Upper lobe of right lung (tissue), 1 donor: ENCODE results near the gene AHI1. TPM values are rescaled to one million over a fixed set of nuclear protein-coding genes. Genes with fewer than 3 reads are reported as not detected.

Experiments
- ATAC-seq: fragments of 200-7000 bp; cut with Tn5 transposase; one replicate; pipeline ENCODE4 v1.9.1; 2020; ENCODE audit warnings: mild to moderate bottlenecking, moderate library complexity
- DNase-seq: peaks from one replicate; pipeline ENCODE4 v3.0.0-alpha.2; 2020
- H3K27ac ChIP-seq: fragments of 200-600 bp; one replicate; pipeline ENCODE4 v1.8.0; 2022
- H3K27me3 ChIP-seq: fragments of 200-600 bp; one replicate; pipeline ENCODE4 v1.8.0; 2022; ENCODE audit warnings: mild to moderate bottlenecking
- H3K36me3 ChIP-seq: fragments of 200-600 bp; one replicate; pipeline ENCODE4 v1.8.0; 2022
- H3K4me1 ChIP-seq: fragments of 200-600 bp; one replicate; pipeline ENCODE4 v1.8.0; 2022
- H3K4me3 ChIP-seq: fragments of 200-600 bp; one replicate; pipeline ENCODE4 v1.8.0; 2022; ENCODE audit warnings: mild to moderate bottlenecking
- H3K9me3 ChIP-seq: fragments of 200-600 bp; one replicate; pipeline ENCODE4 v1.8.0; 2022
- intact Hi-C: fragments of 100-400 bp; cut with DNase I; formaldehyde crosslinking; loops from one replicate; pipeline ENCODE4 v1.11.0; 2022
- total RNA-seq: library from RNA; stranded (reverse); fragmentation: NEBNext Ultra II Directional; extraction: Animal tissue kit (Norgen Biotek cat#: 25700); gene quantifications from one replicate; pipeline ENCODE4 v1.2.1, GENCODE V29; 2021
- TF ChIP-seq, protein P1 (sequence below): fragments of 200-600 bp; IDR thresholded peaks from one replicate; pipeline ENCODE4 v1.8.0; 2022; ENCODE audit warnings: antibody characterized with exemption
- donor health status: DM: no; HTN: yes; CAD: no; lungs with severe emphysema.

Gene AHI1
- total RNA-seq, 1 donor from 2014 or later = 33.4 TPM

GRCh38 chr6:135243871-135244796 lies 253.4 kb downstream of the AHI1 start:
- no peak for ATAC-seq
- Histone ChIP-seq H3K4me3 (no peak overlapping the region), H3K36me3 (no peaks in the 10 kb centered on the region), H3K9me3 (no peaks in the 10 kb centered on the region), H3K27ac (no peak overlapping the region), H3K27me3 (no peaks in the 10 kb centered on the region), H3K4me1 (no peaks in the 10 kb centered on the region)
- intact Hi-C loops = no loop called here
- no peak for DNase-seq
- TF ChIP-seq, protein P1, sequence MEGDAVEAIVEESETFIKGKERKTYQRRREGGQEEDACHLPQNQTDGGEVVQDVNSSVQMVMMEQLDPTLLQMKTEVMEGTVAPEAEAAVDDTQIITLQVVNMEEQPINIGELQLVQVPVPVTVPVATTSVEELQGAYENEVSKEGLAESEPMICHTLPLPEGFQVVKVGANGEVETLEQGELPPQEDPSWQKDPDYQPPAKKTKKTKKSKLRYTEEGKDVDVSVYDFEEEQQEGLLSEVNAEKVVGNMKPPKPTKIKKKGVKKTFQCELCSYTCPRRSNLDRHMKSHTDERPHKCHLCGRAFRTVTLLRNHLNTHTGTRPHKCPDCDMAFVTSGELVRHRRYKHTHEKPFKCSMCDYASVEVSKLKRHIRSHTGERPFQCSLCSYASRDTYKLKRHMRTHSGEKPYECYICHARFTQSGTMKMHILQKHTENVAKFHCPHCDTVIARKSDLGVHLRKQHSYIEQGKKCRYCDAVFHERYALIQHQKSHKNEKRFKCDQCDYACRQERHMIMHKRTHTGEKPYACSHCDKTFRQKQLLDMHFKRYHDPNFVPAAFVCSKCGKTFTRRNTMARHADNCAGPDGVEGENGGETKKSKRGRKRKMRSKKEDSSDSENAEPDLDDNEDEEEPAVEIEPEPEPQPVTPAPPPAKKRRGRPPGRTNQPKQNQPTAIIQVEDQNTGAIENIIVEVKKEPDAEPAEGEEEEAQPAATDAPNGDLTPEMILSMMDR = no peak

DNA sequence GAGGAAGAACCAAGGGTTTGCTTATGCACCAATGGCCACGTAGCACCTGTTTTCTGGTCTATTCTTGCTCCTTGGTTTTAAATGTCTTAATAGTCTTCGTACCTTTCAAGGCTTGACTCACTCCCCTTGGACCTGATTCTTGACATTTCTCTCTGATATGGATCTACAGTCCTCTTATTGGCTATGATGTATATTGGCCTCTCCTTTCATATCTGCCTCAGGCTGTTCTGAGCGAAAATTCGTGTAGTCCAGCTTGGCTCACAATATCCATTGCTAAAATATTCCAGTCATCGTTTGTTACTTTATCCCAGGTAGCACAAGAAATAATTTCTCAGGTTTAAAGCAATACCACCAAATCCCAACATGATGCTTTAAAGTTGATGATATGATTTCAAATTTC lies 256.8 kb downstream of the AHI1 start:
- no peaks in the 10 kb centered on the region for H3K4me1 ChIP-seq
- no peak overlapping the region for H3K27ac ChIP-seq
- H3K4me3 ChIP-seq = no peak overlapping the region
- ATAC-seq = no peak
- H3K36me3 ChIP-seq = no peaks in the 10 kb centered on the region
- H3K27me3 ChIP-seq = no peaks in the 10 kb centered on the region
- H3K9me3 ChIP-seq = no peaks in the 10 kb centered on the region
- TF ChIP-seq, protein P1 = no peak
- intact Hi-C loops = no loop called here
- no peak for DNase-seq

DNA sequence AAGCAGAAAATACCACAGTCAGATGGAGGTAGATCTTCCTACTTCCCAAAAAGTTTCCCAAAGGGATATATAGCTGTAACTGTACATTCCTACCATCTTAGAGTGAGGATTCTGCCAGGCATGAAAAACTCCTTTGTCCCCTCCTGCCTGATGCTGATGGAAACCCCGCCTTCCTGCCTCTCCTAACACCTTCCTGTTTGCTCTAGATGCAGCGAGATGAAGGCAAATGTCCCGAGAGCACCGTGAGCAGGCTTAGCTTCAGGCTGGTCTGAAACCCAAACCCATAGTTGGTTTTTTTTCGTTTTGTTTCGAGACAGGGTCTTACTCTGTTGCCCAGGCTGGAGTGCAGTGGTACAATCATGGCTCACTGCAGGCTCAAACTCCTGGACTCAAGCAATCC lies 260.8 kb downstream of the AHI1 start:
- intact Hi-C loops = no loop called here
- no peaks in the 10 kb centered on the region for H3K27me3 ChIP-seq
- no peaks in the 10 kb centered on the region for H3K9me3 ChIP-seq
- ATAC-seq (no peak), DNase-seq (no peak)
- no peak overlapping the region for H3K27ac ChIP-seq
- H3K4me1 ChIP-seq = no peaks in the 10 kb centered on the region
- H3K36me3 ChIP-seq = no peaks in the 10 kb centered on the region
- no peak overlapping the region for H3K4me3 ChIP-seq
- TF ChIP-seq, protein P1 = no peak

- TF ChIP-seq, protein P1 = no peak
- intact Hi-C loops = no loop called here
- no peaks in the 10 kb centered on the region for H3K27me3 ChIP-seq
- ATAC-seq (no peak), DNase-seq (no peak)
- H3K4me3 ChIP-seq = no peak overlapping the region
- H3K36me3 ChIP-seq = no peaks in the 10 kb centered on the region
- H3K4me1 ChIP-seq = no peaks in the 10 kb centered on the region
- H3K27ac ChIP-seq = no peak overlapping the region
- H3K9me3 ChIP-seq = no peaks in the 10 kb centered on the region
Measured at GRCh38 chr6:135236319-135236718, 261.2 kb downstream of the AHI1 start.

- DNase-seq (no peak), ATAC-seq (no peak)
- Histone ChIP-seq H3K4me1 (no peaks in the 10 kb centered on the region), H3K36me3 (no peaks in the 10 kb centered on the region), H3K4me3 (no peak overlapping the region), H3K27ac (no peak overlapping the region), H3K9me3 (no peaks in the 10 kb centered on the region), H3K27me3 (no peaks in the 10 kb centered on the region)
- TF ChIP-seq, protein P1 = no peak
- intact Hi-C loops = no loop called here
Measured at GRCh38 chr6:135235716-135236115, 261.8 kb downstream of the AHI1 start.

DNA sequence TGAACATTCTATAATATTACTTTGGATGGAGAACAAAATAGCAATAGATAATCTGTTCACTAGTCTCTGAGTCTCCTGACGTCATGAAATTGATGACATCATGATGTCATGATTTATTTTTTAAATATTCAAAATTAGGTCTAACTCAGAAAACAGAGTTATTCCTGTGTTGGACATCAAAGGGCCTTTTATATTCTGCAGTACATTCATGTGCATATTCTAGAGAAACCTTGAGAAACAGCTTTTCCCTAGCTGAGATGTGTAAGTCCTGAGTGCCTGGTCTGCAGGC lies 263.1 kb downstream of the AHI1 start:
- intact Hi-C loops = no loop called here
- Histone ChIP-seq H3K4me1 (no peaks in the 10 kb centered on the region), H3K27ac (no peak overlapping the region), H3K36me3 (no peaks in the 10 kb centered on the region), H3K4me3 (no peak overlapping the region), H3K9me3 (no peaks in the 10 kb centered on the region), H3K27me3 (no peaks in the 10 kb centered on the region)
- TF ChIP-seq, protein P1 = no peak
- DNase-seq = no peak
- ATAC-seq = no peak
